PC-9 (cell line): ENCODE results near the gene LBHD2. TPM values are rescaled to one million over a fixed set of nuclear protein-coding genes. Genes with fewer than 3 reads are reported as not detected.
A peak's percentile ranks its signal among the peaks of the same experiment; 100 is the strongest.

Experiments
- BruUV-seq: library from RNA; stranded (reverse); fragments of 400-500 nt; replicated peaks from 2 replicates; lab custom pipeline; 2021; lab: Mats Ljungman, UMichigan
- CTCF ChIA-PET: fragments of 300-600 bp; sonication (Branson Sonifier 250); formaldehyde crosslinking; loops from one replicate; lab custom pipeline; 2022; ENCODE audit warnings: antibody characterized with exemption; lab: Charles Lee
- POLR2A ChIA-PET: fragments of 300-600 bp; sonication (Branson Sonifier 250); formaldehyde crosslinking; loops from one replicate; lab custom pipeline; 2022; ENCODE audit warnings: antibody characterized with exemption; ENCODE audit not compliant: unreplicated experiment; lab: Charles Lee
- DNase-seq, 2 experiments: peaks; one replicate each; pipeline versions ENCODE4 v3.0.0 to v3.0.0-alpha.2; 2015 to 2022; ENCODE audit warnings: mixed read lengths in 1 of 2
- H2AFZ ChIP-seq: fragments of 200-600 bp; sonication (generic); 2 replicates; pipeline ENCODE4 v1.8.1; 2017; ENCODE audit warnings: antibody characterized with exemption
- H3F3A ChIP-seq: fragments of 200-600 bp; sonication (generic); 2 replicates; pipeline ENCODE4 v1.8.1; 2017; ENCODE audit warnings: antibody characterized with exemption, mild to moderate bottlenecking, low read depth; ENCODE audit not compliant: insufficient read depth
- H3K27ac ChIP-seq: fragments of 200-600 bp; sonication (generic); 2 replicates; pipeline ENCODE4 v1.6.1; 2016; ENCODE audit warnings: mixed run types
- H3K27me3 ChIP-seq: fragments of 200-600 bp; sonication (generic); 2 replicates; pipeline ENCODE4 v1.6.1; 2016; ENCODE audit warnings: low read depth, mixed run types; ENCODE audit not compliant: insufficient read depth
- H3K36me3 ChIP-seq: fragments of 200-600 bp; sonication (generic); 2 replicates; pipeline ENCODE4 v1.6.1; 2016; ENCODE audit warnings: low read depth, mixed run types
- H3K4me1 ChIP-seq: fragments of 200-600 bp; sonication (generic); replicated peaks from 2 replicates; pipeline ENCODE4 v1.6.1; 2016; ENCODE audit warnings: mixed run types; ENCODE audit not compliant: insufficient read depth
- H3K4me2 ChIP-seq: fragments of 200-600 bp; sonication (generic); 2 replicates; pipeline ENCODE4 v1.6.1; 2017; ENCODE audit warnings: mixed run types
- H3K4me3 ChIP-seq: fragments of 200-600 bp; sonication (generic); 2 replicates; pipeline ENCODE4 v1.6.1; 2016; ENCODE audit warnings: mixed run types
- H3K79me2 ChIP-seq: fragments of 200-600 bp; sonication (generic); 2 replicates; pipeline ENCODE4 v1.6.1; 2017; ENCODE audit warnings: low read depth, mixed run types
- H3K9me2 ChIP-seq: fragments of 200-600 bp; sonication (generic); 2 replicates; pipeline ENCODE4 v1.8.1; 2017; ENCODE audit warnings: mild to moderate bottlenecking; ENCODE audit not compliant: insufficient read depth
- H3K9me3 ChIP-seq: fragments of 200-600 bp; sonication (generic); 2 replicates; pipeline ENCODE4 v1.8.1; 2016; ENCODE audit warnings: low read depth; ENCODE audit not compliant: insufficient read depth
- H4K20me1 ChIP-seq: fragments of 200-600 bp; sonication (generic); 2 replicates; pipeline ENCODE4 v1.8.1; 2017; ENCODE audit not compliant: insufficient read depth
- EZH2 ChIP-seq: fragments of 200-600 bp; sonication (generic); IDR thresholded peaks from 2 replicates; pipeline ENCODE4 v1.8.0; 2017; ENCODE audit warnings: antibody characterized with exemption, low read depth
- intact Hi-C: fragments of 100-400 bp; cut with micrococcal nuclease; formaldehyde crosslinking; loops from one replicate; pipeline ENCODE4 v1.10.0; 2022; ENCODE audit not compliant: unreplicated experiment
- total RNA-seq: library from RNA; stranded (reverse); gene quantifications from 2 replicates; pipeline ENCODE4 v1.2.3, GENCODE V29; 2021
- TF ChIP-seq, protein P1 (sequence below): fragments of 200-600 bp; sonication (generic); conservative IDR thresholded peaks from 2 replicates; pipeline ENCODE4 v1.6.1; 2017; ENCODE audit warnings: mixed run types, antibody characterized with exemption, mild to moderate bottlenecking, moderate library complexity

The LBHD2 gene
- total RNA-seq, 1 experiment from 2014 or later: 0.52 TPM

DNA sequence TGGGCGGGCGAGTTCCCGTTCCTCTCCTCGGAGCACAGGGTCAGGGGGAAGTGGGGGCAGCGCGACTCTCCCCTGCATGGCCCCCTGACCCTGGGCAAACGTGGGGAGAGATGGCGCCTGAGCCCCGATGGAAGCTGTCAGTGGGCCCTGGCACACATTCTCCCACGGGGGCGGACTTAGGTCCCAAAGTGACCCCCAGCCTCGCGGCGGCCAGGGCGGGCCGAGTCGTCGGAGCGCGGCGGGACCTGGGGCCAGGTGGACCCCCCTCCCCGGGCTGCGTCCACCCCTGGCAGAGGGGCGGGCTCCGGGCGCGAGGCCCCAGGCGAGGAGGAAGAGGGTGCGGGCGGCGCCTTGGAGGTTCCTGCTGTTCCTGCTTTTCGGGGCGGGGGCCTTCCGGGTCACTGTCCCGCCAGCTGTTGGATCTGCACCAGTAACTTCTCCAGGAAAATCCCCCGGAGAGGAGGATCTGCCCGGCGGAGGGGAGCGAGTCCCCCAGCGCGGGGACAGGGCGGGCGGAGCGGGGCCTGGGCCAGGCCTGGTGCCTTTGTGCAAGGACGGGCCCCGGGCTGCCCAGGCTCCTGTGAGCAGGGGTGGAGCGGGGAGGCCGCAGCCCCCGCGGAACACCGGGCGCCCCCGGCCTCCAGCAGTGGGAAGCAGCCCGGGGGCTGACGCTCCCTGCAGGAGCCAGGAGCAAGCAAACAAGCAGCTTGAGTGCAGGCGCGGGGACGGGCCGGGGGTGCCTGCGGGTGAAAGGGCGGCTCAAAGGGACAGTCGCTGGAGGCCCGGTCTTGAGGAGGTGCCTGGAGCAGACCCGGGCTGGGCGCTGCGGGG is 54.5 kb downstream of the LBHD2 start:
- CTCF ChIA-PET: interaction anchor here (0.5 to 3.1 kb wide), 3 partner anchors 11 to 521 kb away, joined by 3 to 16 read pairs (median 4); no protein-coding TSS in a partner anchor
- H3K27me3 ChIP-seq: no peaks in the 10 kb centered on the region
- peaks cover 24% of the 10 kb centered on the region for H3K36me3 ChIP-seq
- H4K20me1 ChIP-seq: 0 out of 2 replicates have a peak, but pooled peaks cover 19% of the 10 kb centered on the region
- H3K27ac ChIP-seq: 0 out of 2 replicates have a peak overlapping the region, but pooled peaks have one; percentile 85
- peaks cover 75% of the 10 kb centered on the region for H3K4me1 ChIP-seq
- H3K9me2 ChIP-seq: no peaks in the 10 kb centered on the region
- H3K79me2 ChIP-seq: peaks cover 12% of the 10 kb centered on the region
- BruUV-seq: no TSS peak
- intact Hi-C loops: no loop called here
- no peak overlapping the region for H3K4me2 ChIP-seq
- H3K4me3 ChIP-seq: no peak overlapping the region
- peaks cover 94% of the 10 kb centered on the region for H3F3A ChIP-seq
- no peak overlapping the region for H2AFZ ChIP-seq
- TF ChIP-seq, protein P1, sequence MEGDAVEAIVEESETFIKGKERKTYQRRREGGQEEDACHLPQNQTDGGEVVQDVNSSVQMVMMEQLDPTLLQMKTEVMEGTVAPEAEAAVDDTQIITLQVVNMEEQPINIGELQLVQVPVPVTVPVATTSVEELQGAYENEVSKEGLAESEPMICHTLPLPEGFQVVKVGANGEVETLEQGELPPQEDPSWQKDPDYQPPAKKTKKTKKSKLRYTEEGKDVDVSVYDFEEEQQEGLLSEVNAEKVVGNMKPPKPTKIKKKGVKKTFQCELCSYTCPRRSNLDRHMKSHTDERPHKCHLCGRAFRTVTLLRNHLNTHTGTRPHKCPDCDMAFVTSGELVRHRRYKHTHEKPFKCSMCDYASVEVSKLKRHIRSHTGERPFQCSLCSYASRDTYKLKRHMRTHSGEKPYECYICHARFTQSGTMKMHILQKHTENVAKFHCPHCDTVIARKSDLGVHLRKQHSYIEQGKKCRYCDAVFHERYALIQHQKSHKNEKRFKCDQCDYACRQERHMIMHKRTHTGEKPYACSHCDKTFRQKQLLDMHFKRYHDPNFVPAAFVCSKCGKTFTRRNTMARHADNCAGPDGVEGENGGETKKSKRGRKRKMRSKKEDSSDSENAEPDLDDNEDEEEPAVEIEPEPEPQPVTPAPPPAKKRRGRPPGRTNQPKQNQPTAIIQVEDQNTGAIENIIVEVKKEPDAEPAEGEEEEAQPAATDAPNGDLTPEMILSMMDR: no peak
- no peak for TF ChIP-seq EZH2
- DNase-seq: no peak
- no peaks in the 10 kb centered on the region for H3K9me3 ChIP-seq
- POLR2A ChIA-PET: no interaction called here

DNA sequence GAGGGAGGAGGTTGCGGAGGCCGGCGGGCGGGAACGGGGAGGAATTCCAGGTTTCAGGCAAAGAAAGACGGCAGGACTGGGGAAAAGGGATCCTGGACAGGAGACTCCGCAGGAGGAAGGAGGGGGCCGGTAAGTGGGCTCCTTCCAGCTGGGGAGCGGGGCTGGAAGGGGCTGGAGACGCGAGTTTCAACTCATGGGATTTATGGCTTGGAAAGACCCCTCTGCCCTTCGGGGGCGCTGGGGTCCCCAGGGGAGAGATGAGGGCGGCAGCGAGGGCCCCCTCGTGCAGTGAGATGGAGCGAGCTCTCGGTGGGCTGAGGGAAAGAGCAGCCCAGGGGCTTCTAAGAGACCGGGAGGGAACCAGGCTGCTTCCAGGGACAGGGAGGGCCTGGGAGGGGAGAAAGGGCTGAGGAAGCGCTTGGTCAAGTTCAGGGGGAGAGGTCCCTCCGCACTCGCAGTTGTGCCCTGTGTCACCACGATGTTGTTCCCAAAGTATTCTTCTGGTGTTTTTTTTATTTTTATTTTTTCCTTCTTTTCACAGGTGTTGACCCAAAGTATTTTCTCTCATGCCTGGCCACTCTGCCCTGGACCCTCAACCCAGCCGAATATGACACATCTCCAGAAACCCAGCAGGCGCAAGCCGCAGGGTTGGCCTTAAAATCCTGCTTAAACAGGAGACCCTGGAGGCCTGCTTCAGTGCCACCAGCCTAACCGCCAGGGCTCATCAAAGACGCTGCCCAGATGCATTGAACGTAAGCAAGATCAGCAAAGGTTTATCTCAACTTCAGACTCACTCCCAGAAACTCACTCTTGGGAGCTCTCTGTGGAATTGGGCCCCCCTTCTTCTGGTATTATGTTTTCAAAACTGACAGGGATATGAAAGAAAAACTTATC is 55.4 kb downstream of the LBHD2 start:
- H3K27ac ChIP-seq: peak overlapping the region; percentile 30
- CTCF ChIA-PET: interaction anchor here (0.5 to 1.9 kb wide), 3 partner anchors 12 to 520 kb away, joined by 3 to 83 read pairs (median 4); no protein-coding TSS in a partner anchor
- no TSS peak for BruUV-seq

More for the DNA sequence above, 55.4 kb downstream of the LBHD2 start:
- Histone ChIP-seq H3K4me1 (peaks cover 75% of the 10 kb centered on the region), H3K36me3 (peaks cover 18% of the 10 kb centered on the region), H3F3A (peaks cover 95% of the 10 kb centered on the region), H3K27me3 (no peaks in the 10 kb centered on the region), H3K79me2 (peaks cover 6% of the 10 kb centered on the region; the same call in 1 of the 2 replicates), H3K9me2 (no peaks in the 10 kb centered on the region), H4K20me1 (0 out of 2 replicates have a peak, but pooled peaks cover 19% of the 10 kb centered on the region), H3K4me3 (no peak overlapping the region), H3K9me3 (no peaks in the 10 kb centered on the region), H2AFZ (no peak overlapping the region), H3K4me2 (no peak overlapping the region)
- intact Hi-C loops: no loop called here
- POLR2A ChIA-PET: no interaction called here
- TF ChIP-seq, protein P1: no peak
- no peak for TF ChIP-seq EZH2
- DNase-seq: no peak

Other genes starting within 250 kb of the LBHD2 start
- gene AMN, start 161.5 kb upstream of the LBHD2 start, total RNA-seq: 21.8 and 36.5 TPM in 2 replicates
- gene CDC42BPB, start 26.7 kb upstream of the LBHD2 start, total RNA-seq: 203 and 209 TPM in 2 replicates
- 0.38 and 1.7 TPM in 2 replicates for gene EXOC3L4, start 10.5 kb downstream of the LBHD2 start, total RNA-seq
- gene TNFAIP2, start 39.3 kb downstream of the LBHD2 start, total RNA-seq: 291 and 366 TPM in 2 replicates